HG03097 (cell line): Measurements from ENCODE around the gene SMARCD3.

Experiments used
- ATAC-seq: cut with Tn5 transposase; IDR thresholded peaks from one replicate; pipeline ENCODE4 v1.9.1; 2021; ENCODE audit not compliant: unreplicated experiment, low FRiP score

Gene SMARCD3

DNA sequence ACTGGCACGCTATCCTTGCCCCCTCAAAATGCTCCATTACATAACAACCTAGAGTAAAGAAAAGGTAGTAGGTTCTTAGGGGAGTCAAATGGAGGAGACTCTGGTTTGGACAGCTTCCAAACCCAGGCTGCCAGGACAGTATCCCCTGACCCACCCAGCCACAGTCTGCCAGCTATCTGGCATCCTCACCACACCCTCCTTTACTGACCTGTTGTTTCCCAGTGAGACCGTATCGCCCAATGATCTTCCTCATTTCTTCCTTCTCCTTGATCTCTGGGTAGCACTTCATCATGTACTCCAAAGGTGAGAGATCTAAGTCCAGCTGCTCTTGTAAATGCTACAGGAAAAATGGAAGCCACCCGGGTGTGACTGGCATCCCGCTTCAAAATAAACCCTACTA, 33.1 kb downstream of the SMARCD3 start:
- no peak for ATAC-seq

DNA sequence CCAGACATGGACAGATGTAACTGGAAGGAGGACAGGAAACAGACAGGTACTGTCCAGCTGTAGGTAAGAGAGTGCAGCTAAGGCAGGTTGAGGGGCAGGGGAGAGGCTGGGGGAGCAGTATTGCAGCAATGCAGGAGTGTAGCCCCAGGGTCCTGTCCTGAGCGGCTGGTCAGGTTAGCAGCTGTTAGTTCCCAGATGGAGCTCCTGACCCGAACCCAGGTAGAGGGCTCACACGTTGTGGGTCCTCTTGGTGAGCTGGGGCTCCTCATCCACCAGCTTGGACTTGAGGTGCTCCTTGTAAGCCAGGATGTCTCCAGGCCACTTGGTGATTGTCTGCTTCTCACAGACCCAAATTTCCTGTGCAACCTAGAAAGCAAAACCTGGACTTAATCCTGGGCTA, 34.7 kb downstream of the SMARCD3 start:
- ATAC-seq: no peak

DNA sequence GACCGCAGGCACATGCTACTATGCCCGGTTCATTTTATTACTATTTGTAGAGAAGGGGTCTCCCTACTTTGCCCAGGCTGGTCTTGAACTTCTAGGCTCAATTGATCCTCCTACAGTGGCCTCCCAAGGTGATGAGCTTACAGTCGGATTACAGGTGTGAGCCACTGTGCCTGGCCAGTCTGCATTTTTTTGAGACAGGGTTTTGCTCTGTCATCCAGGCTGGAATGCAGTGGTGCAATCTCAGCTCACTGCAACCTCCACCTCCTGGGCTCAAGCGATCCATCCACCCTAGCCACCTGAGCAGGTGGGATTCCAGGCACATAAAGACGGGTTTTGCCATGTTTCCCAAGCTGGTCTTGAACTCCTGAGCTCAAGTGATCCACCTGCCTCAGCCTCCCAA, 35.9 kb downstream of the SMARCD3 start:
- no peak for ATAC-seq

- ATAC-seq: no peak
Observed at GRCh38 chr7:151211155-151211772, 37.2 kb downstream of the SMARCD3 start.

DNA sequence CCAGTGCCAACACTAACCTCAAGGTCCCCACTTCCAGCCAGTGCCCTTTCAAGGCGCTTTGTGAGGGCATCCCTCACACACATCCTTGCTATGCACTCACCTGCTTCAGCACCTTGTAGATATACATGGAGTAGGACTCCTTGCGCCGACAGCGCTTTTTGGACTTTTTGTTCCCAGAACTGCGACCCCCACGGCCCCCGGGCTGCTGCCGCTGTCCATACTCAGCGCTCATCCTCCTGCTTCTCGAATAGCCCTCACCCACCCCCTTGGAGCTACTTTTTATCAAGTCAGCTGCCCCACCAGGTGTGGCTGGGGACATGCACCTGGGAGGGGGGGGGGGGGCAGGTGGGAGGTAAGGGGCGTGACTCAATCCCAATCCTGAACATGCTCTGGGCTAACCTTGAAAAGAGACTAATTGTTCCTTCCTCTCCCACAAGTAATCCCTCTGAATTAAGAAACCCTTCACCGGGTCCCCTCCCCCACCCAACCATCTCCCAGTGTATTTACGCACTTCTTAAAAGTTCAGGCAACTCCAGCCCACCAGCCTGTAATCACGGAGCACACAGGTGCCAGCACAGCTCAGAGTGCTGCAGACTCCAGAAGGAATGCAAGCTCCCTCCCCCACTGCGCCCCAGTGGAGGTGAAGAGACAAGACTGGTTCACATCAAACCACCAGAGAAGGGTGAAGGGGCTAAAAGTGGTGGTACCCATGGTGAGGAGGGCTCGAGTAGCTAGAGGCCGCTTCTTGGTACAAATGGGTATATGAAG, 38.2 kb downstream of the SMARCD3 start, which contains the start of gene H2BK1:
H2BK1 (minus strand) TSS at position 402 of the 768 bp plus-strand sequence; CDS start at position 232, 170 bp downstream.
- ATAC-seq: no peak

- no peak for ATAC-seq
Observed at GRCh38 chr7:151209588-151209987, 38.9 kb downstream of the SMARCD3 start.

- ATAC-seq: no peak
Observed at GRCh38 chr7:151208253-151208862, 40.1 kb downstream of the SMARCD3 start.

DNA sequence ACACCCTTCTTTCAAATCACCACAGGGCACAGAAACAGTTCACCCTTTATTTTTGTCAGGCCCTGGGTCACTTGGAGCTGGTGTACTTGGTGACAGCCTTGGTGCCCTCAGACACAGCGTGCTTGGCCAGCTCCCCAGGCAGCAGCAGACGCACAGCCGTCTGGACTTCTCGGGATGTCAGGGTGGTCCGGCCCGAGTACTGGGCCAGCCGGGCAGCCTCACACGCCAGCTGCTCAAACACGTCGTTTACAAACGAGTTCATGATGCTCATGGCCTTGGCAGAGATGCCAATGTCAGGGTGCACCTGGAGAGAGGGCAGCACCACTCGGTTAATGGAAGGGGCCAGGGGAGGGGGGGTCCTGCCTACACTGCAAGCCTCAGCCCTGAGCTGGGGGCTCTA, 40.7 kb downstream of the SMARCD3 start:
- no peak for ATAC-seq

DNA sequence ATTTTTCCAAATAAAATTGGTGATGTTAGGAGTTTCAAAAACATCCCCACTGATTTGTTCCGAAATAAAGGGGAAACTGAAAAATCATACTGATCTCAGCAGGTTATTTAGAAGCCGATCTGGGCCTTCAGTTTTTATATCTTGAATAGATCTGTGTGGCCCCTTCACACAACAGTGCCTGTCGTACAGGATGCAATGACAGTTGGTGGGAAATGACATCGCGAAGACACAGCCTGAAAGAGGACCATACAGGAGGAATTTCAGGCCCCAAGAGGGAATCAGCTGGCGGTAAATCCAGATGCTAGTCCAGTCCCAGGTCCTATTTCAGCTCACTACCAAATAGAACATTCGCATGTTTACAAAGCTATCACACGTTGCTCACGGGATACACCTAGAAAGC, 41.2 kb downstream of the SMARCD3 start:
- no peak for ATAC-seq

DNA sequence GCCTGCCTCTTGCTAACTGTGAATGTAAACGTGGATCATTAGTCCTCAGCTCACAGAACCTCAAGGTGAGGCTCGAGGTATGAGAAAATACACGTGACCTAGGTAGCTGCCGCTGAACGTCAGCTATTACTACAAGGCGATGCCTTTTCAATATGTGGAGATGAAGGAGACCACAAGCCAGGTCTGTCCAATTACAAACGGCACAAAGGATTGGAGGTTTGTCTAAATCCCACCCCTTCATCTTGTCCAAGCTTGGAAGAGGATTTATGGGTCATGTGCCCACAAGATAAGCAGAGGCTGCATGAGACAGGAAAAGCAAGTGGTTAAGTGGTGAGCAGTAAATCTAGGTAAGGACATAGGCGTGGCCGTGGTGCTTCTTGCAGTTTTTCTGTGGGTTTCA, 41.6 kb downstream of the SMARCD3 start:
- ATAC-seq: no peak

DNA sequence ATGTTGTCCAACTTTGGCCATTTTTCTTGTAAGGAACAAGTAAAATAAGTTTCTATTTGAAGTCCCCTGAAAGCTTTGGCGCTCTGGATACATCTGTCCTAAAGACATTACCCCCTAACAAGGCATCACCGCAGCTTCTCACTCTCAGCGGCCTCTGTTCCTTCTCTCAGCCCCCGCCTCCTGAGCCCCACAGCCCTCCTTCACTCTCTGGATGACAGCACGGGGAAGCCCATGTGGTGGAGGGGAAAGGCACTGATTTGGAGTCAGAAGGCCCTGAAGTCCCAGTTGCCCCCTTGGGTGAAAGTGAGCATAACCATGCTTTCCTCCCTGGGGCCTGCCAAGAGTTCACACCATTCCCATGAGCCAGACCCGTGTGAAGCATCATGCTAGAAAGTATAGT, 42.8 kb downstream of the SMARCD3 start:
- no peak for ATAC-seq

- no peak for ATAC-seq
Observed at GRCh38 chr7:151204383-151205032, 44.0 kb downstream of the SMARCD3 start.

- no peak for ATAC-seq
Observed at GRCh38 chr7:151202836-151203235, 45.7 kb downstream of the SMARCD3 start.

GRCh38 chr7:151201751-151202150, 46.7 kb downstream of the SMARCD3 start:
- no peak for ATAC-seq

DNA sequence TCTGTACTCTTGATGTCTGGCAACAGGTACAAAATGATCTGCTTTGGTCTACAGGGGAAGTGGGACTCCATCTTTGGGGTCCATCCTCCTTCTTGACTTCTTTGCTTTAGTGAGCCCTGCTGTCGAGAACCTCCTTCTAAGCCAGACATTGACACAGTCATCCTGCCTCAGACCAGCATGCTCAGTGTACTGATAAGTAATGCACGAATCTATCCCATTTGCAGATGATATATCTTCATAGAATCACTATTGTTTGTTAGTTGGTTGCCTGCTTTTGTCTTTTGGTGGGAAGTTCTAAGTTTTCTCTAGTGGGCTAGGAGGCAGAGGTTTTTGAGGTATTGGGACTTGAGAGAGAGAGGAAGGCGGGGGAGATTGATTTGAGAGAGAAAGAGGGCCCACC, 47.1 kb downstream of the SMARCD3 start:
- no peak for ATAC-seq

DNA sequence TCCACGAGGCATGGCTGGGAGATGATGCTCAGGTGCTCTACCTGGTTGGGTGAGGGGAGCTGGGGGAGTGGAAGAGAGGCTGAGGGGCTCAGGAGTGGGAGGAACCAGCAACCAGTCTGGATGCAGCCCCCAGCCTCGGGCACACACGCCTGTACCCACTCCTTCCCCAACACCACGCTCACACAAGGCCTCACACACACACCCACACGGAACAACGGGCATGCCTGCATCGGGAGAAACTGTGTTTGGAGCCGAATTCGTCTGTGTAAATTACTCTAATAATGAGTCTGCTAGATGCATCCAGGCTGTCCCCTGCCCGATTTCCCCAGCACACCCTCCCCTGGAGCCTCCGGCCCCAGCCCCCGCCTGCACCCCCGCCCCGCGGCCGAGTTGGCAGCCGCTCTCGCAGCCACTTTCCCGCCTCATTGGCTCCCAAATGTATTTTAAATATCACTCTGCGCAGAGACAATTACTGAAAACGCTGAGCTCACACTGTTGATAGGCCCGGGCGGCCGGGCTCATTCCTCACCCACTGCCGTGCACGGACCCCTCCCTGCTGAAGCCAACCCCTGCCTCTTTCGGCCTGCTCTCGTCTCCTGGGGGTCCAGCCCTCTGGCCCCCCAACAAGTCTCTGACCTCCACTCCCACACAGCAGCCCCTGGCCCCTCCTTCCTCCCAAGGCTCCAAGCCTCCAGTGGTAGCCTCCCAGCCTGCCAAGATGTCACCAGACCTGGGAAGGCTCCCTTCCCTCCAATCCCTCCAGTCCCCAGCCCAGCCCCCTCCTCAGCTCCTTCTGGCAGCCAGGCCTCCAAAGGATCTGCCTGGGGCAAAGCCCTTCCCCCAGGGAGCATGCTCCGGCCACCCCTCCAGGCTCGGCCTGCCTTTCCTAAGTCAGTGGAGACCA, 49.3 kb downstream of the SMARCD3 start:
- ATAC-seq: no peak

DNA sequence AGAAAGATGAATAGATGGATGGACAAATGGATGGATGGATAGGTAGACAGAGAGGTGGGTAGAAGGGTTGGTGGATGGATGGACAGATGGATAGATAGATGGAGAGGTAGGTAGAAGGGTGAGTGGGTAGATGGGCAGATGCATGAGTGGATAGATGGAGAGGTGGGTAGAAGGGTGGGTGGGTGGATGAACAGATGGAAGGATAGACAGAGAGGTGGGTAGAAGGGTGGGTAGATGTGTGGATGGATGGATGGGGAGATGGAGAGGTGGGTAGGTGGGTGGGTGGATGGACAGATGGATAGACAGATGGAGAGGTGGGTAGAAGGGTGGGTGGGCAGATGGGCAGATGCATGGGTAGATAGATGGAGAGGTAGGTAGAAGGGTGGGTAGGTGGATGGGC, 50.6 kb downstream of the SMARCD3 start:
- no peak for ATAC-seq

DNA sequence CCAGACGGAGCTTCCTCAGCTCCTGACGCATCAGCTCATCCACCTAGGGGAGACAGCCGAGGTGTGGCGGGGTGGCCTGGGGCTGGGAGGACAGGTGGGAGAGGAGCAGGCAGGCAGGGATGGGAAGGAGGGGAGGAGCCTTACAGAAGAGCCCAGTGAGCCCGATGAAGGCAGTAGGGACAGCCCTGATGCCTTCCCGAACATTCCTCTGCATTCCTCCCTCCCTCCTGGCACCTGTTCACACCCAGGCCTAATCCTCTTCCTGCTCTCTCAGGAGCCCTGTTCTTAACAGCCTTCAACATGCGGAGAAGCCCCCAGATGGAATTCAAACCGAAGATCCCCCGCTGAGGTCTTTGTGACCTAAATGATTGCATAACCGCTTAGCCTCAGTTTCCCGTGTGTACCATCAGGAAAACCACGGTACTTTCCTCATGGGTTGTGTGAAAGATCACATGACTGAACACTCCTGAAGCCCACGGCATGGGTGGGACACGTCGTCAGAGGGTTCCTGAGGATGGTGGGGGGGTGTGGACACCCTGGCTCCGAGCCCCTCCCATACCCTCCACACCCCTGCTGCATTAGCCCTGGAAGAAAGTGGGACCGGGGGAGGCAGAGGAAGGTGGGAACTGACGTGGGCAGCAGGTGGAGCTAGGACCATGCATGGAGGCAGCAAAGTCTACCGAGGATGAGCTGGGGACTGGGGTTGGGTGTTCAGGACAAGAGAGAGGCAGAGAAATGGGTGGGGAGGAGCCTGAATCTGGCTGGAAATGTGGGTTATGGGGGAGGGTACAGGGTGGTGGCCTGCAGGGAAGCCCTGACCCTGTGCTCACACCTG, 52.7 kb downstream of the SMARCD3 start:
- no peak for ATAC-seq

- ATAC-seq: no peak
Observed at GRCh38 chr7:151194188-151194587, 54.3 kb downstream of the SMARCD3 start.
